Measurements from ENCODE around the gene ZNF629. TPM values are rescaled to one million over a fixed set of nuclear protein-coding genes. Genes with fewer than 3 reads are reported as not detected.

Gene ZNF629
- total RNA-seq, 2 experiments from 2014 or later: 1.0 to 2.5 TPM

DNA sequence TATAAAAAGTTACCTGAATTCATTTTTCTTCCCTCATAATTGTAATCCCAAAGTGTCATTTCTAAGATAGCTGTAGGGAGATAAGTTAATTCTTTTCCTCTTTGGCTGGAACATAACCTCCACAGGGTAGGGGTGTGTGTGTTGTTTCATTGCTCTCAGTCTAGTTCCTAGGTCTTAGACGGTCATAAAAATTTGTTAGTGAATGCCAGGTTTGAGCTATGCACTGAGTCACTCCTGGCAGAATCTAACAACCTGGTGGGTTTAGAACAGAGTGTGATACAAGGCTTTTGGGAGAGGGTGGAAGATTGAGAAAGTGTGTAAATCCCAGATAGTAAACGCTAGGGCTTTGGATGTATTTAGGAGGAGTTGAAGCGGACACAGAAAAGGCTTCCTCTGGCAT is 39.7 kb downstream of the ZNF629 start:
- Histone ChIP-seq H3K4me1 (ENCODE audit: insufficient read depth, low read length, poor library complexity, severe bottlenecking) (peaks cover 15% of the 10 kb centered on the region), H2AFZ (ENCODE audit: low read length) (peak overlapping the region; percentile 76), H3K4me3 (ENCODE audit: low read depth, low read length, poor library complexity, severe bottlenecking) (peak overlapping the region; percentile 87), H3K79me2 (ENCODE audit: insufficient read depth, low read depth, low read length) (peaks cover 13% of the 10 kb centered on the region), H3K9me2 (ENCODE audit: insufficient read depth, low read length) (no peaks in the 10 kb centered on the region), H3K9me3 (ENCODE audit: low read length) (no peaks in the 10 kb centered on the region), H4K20me1 (ENCODE audit: insufficient read depth, low read length) (0 out of 2 replicates have a peak, but pooled peaks cover 4% of the 10 kb centered on the region), H3K36me3 (ENCODE audit: insufficient read depth, low read length) (peaks cover 40% of the 10 kb centered on the region), H3K4me2 (ENCODE audit: low read length) (peak overlapping the region; percentile 70), H3K27ac (ENCODE audit: low read depth, low read length, poor library complexity, severe bottlenecking) (peak overlapping the region; percentile 40)
- intact Hi-C loops (cut with micrococcal nuclease; ENCODE audit: unreplicated experiment): no loop called here
- BruUV-seq (replicated peaks): no TSS peak
- TF ChIP-seq, protein P1, sequence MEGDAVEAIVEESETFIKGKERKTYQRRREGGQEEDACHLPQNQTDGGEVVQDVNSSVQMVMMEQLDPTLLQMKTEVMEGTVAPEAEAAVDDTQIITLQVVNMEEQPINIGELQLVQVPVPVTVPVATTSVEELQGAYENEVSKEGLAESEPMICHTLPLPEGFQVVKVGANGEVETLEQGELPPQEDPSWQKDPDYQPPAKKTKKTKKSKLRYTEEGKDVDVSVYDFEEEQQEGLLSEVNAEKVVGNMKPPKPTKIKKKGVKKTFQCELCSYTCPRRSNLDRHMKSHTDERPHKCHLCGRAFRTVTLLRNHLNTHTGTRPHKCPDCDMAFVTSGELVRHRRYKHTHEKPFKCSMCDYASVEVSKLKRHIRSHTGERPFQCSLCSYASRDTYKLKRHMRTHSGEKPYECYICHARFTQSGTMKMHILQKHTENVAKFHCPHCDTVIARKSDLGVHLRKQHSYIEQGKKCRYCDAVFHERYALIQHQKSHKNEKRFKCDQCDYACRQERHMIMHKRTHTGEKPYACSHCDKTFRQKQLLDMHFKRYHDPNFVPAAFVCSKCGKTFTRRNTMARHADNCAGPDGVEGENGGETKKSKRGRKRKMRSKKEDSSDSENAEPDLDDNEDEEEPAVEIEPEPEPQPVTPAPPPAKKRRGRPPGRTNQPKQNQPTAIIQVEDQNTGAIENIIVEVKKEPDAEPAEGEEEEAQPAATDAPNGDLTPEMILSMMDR (conservative IDR thresholded peaks at IDR 0.05; ENCODE audit: low read length): no peak
- no peak for TF ChIP-seq EZH2phosphoT487 (IDR thresholded peaks at IDR 0.05; ENCODE audit: borderline replicate concordance, low read depth, low read length)
- POLR2A ChIA-PET: interaction anchor here (0.7 to 1.5 kb wide), 9 partner anchors 12 to 70 kb away, joined by 3 to 5 read pairs (median 3); partner anchors contain the start of gene RNF40
- DNase-seq (ENCODE audit: low spot score): no peak
- CTCF ChIA-PET (ENCODE audit: unreplicated experiment): interaction anchor here (1.5 kb wide), 1 partner anchor 50 kb away, joined by 4 read pairs; no protein-coding TSS in a partner anchor

DNA sequence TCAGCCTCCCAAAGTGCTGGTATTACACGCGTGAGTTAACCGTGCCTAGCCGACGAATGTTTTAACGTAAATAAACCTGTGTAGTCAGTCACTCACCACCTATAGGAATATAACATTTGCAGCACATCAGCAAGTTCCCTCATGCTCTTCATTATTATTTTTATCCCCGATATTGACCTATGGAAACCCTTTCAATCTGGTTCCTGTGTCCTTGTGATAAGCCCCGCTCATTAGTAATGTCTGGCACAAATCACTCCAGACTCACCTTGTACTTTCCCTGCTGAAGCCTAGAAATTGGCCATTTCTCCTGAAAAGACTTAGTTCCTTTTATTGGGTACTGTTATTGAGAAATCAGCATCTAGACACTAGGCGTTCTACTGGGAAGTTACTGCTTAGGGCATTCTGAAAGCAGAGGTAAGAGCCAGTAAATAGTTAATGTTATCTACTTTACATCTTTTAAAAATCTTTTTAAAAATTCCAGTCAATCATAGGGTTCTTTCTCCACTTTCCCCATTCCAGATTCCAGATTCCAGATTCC is 40.3 kb downstream of the ZNF629 start:
- no peak overlapping the region for H3K4me3 ChIP-seq (ENCODE audit: low read depth, low read length, poor library complexity, severe bottlenecking)
- ChIA-PET CTCF (ENCODE audit: unreplicated experiment) (interaction anchor here (1.5 kb wide), 1 partner anchor 50 kb away, joined by 4 read pairs; no protein-coding TSS in a partner anchor), POLR2A (interaction anchor here (1.3 to 1.5 kb wide), 3 partner anchors 25 to 47 kb away, joined by 3 read pairs; no protein-coding TSS in a partner anchor)
- H3K36me3 ChIP-seq (ENCODE audit: insufficient read depth, low read length): peaks cover 46% of the 10 kb centered on the region
- no peak overlapping the region for H3K27ac ChIP-seq (ENCODE audit: low read depth, low read length, poor library complexity, severe bottlenecking)
- H3K9me3 ChIP-seq (ENCODE audit: low read length): no peaks in the 10 kb centered on the region
- no peak for DNase-seq (ENCODE audit: low spot score)
- H3K9me2 ChIP-seq (ENCODE audit: insufficient read depth, low read length): no peaks in the 10 kb centered on the region
- peaks cover 13% of the 10 kb centered on the region for H3K79me2 ChIP-seq (ENCODE audit: insufficient read depth, low read depth, low read length)
- no peak overlapping the region for H3K4me2 ChIP-seq (ENCODE audit: low read length)
- intact Hi-C loops (cut with micrococcal nuclease; ENCODE audit: unreplicated experiment): no loop called here
- H3K4me1 ChIP-seq (ENCODE audit: insufficient read depth, low read length, poor library complexity, severe bottlenecking): peaks cover 15% of the 10 kb centered on the region
- no TSS peak for BruUV-seq (replicated peaks)
- H2AFZ ChIP-seq (ENCODE audit: low read length): no peak overlapping the region
- 0 out of 2 replicates have a peak, but pooled peaks cover 4% of the 10 kb centered on the region for H4K20me1 ChIP-seq (ENCODE audit: insufficient read depth, low read length)
- no peak for TF ChIP-seq EZH2phosphoT487 (IDR thresholded peaks at IDR 0.05; ENCODE audit: borderline replicate concordance, low read depth, low read length)
- TF ChIP-seq, protein P1 (conservative IDR thresholded peaks at IDR 0.05; ENCODE audit: low read length): no peak

DNA sequence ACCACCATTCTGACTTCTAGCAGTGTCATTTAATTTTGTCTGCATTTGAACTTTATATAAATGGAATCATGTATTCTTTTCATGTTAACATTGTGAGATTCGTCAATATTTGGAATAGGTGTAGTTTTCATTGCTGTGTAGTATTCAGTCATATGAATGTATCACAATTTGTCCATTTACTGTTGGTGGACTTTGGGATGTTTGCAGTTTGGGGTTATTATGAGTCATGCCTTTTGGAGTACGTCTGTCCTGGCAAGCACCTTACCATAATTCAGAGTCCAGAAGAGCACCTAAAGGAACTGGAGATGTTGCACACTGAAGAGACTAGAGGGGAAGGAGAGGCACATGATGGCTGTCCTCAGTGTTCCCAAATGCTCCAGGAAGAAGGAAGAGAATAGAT is 41.9 kb downstream of the ZNF629 start:
- no peak overlapping the region for H2AFZ ChIP-seq (ENCODE audit: low read length)
- POLR2A ChIA-PET: interaction anchor here (0.6 kb wide), 1 partner anchor 66 kb away, joined by 9 read pairs; no protein-coding TSS in a partner anchor
- H3K27ac ChIP-seq (ENCODE audit: low read depth, low read length, poor library complexity, severe bottlenecking): no peak overlapping the region
- TF ChIP-seq EZH2phosphoT487 (IDR thresholded peaks at IDR 0.05; ENCODE audit: borderline replicate concordance, low read depth, low read length): no peak
- TF ChIP-seq, protein P1 (conservative IDR thresholded peaks at IDR 0.05; ENCODE audit: low read length): no peak
- intact Hi-C loops (cut with micrococcal nuclease; ENCODE audit: unreplicated experiment): no loop called here
- peaks cover 15% of the 10 kb centered on the region for H3K4me1 ChIP-seq (ENCODE audit: insufficient read depth, low read length, poor library complexity, severe bottlenecking)
- peaks cover 46% of the 10 kb centered on the region for H3K36me3 ChIP-seq (ENCODE audit: insufficient read depth, low read length)
- peaks cover 7% of the 10 kb centered on the region for H3K79me2 ChIP-seq (ENCODE audit: insufficient read depth, low read depth, low read length)
- no TSS peak for BruUV-seq (replicated peaks)
- CTCF ChIA-PET (ENCODE audit: unreplicated experiment): no interaction called here
- no peak overlapping the region for H3K4me3 ChIP-seq (ENCODE audit: low read depth, low read length, poor library complexity, severe bottlenecking)
- H4K20me1 ChIP-seq (ENCODE audit: insufficient read depth, low read length): no peaks in the 10 kb centered on the region
- no peaks in the 10 kb centered on the region for H3K9me3 ChIP-seq (ENCODE audit: low read length)
- H3K9me2 ChIP-seq (ENCODE audit: insufficient read depth, low read length): no peaks in the 10 kb centered on the region
- no peak for DNase-seq (ENCODE audit: low spot score)
- H3K4me2 ChIP-seq (ENCODE audit: low read length): no peak overlapping the region

Data from OCI-LY7 (cell line).